ENCODE results near the gene NPIPB2. TPM values are rescaled to one million over a fixed set of nuclear protein-coding genes. Genes with fewer than 3 reads are reported as not detected.

The NPIPB2 gene
- 1.0 to 4.7 TPM (median 3.0 TPM) in 5 replicates for total RNA-seq (2022; extraction: Qiagen RNA extraction)

DNA sequence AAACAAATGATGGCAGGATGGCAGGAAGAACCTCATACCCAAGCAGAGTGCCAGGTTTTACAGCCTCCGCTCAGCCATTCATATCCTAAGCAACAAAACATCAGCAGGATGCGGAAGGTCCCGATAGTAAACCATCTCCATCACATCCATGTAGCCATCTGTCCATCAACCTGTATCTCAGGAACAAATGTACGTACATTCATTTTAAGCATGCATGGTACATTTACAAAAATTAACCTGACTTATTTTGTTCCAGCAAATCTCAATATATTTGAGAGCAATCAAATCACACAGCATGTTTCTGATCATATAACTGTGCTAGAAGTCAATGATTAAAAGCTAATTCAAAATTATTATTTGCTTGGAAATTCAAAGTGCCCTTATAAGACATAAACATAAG lies at the start of gene NPIPB2:
NPIPB2 (minus strand) TSS at position 101 of the 400 bp plus-strand sequence; CDS start at position 101, 0 bp downstream.

DNA sequence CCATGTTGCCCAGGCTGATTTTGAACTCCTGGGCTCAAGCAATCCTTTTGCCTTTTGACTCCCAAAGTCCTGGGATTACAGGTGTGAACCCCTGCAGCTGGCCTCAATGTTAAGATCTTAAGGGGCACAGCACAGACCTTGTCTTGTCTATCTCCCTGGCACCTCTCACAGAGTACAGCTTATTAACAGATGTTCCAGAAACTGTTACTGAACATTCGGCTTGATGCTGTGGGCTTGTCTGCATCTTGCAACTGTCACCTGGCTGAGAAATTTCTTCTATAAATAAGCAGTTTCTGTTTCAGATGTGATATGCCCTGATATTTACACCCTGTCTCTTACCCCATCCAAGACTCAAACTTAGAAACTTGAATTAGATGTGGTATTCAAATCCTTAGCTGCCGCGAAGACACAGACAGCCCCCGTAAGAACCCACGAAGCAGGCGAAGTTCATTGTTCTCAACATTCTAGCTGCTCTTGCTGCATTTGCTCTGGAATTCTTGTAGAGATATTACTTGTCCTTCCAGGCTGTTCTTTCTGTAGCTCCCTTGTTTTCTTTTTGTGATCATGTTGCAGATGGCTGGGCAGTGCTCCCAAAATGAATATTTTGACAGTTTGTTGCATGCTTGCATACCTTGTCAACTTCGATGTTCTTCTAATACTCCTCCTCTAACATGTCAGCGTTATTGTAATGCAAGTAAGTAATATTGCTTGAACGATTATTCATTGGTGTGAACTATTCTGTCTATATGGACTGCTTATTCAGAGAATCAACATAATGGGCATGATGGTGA lies 23.1 kb upstream of the NPIPB2 start, which contains the start of gene TNFRSF17:
TNFRSF17 (plus strand) TSS at position 450 of the 791 bp plus-strand sequence; CDS start at position 565, 115 bp downstream.

DNA sequence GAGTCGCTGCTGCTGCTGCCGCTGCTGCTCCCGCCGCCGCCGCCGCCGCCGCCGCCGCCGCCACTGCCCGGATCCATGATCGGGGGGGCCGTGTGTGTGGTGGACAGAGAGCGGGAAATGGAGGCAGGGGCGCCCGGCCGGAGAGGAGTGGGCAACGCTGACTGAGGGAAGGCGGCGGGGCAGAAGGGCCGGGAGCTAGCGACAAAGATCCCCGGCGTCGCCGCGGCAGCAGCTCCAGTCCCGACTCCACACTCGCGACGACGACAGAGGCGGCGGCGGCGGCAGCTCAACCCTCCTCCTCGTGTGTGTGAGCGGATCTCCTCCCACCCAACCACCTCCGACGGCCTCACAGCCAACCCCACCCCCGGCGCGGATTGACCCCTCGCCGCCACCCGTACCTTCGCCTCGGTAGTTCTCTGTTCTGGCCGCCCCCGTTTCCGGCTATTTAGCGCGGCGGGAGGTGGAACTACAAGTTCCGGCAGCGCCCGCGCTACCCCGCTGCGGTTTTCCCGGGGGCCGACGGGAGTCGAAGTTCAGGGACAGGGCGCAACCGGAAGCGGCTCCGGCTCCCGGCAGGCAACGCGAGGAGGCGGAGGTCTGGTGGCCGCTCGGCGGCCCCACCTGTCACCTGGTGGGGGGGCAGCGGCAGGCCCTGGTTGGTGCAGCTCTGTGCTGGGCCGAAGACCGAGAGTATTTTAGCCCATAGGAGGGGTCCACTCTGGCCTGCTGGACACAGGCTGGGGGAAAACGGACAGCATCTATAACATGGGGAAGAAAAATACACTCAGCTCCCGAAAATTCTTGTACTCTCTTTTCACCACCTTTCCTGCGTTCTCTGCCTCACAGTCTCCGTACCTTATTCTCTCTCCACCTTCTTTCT lies 26.0 kb downstream of the NPIPB2 start, which contains the start of gene GSPT1:
GSPT1 (minus strand) TSS at position 313 of the 880 bp plus-strand sequence; CDS start at position 77, 236 bp downstream.

Other genes starting within 250 kb of the NPIPB2 start
- 38.7 to 44.1 TPM (median 42.1 TPM) in 5 replicates for gene TXNDC11, start 199.2 kb downstream of the NPIPB2 start, total RNA-seq (2022; extraction: Qiagen RNA extraction)
- 24.7 to 33.2 TPM (median 27.4 TPM) in 5 replicates for gene ZC3H7A, start 144.8 kb downstream of the NPIPB2 start, total RNA-seq (2022; extraction: Qiagen RNA extraction)
- 209 to 273 TPM (median 227 TPM) in 5 replicates for gene RSL1D1, start 90.5 kb downstream of the NPIPB2 start, total RNA-seq (2022; extraction: Qiagen RNA extraction)
- gene GSPT1, start 26.1 kb downstream of the NPIPB2 start, total RNA-seq (2022; extraction: Qiagen RNA extraction): 175 to 222 TPM (median 179 TPM) in 5 replicates
- gene TNFRSF17, start 23.2 kb upstream of the NPIPB2 start, total RNA-seq (2022; extraction: Qiagen RNA extraction): not detected in 5 replicates
- 2.1 to 2.8 TPM (median 2.6 TPM) in 5 replicates for gene SNX29, start 34.7 kb upstream of the NPIPB2 start, total RNA-seq (2022; extraction: Qiagen RNA extraction)